ENCODE measurements around the gene EMP2. TPM values are rescaled to one million over a fixed set of nuclear protein-coding genes. Genes with fewer than 3 reads are reported as not detected.

The EMP2 gene
- total and polyA plus RNA-seq, 7 experiments from 2014 or later, result not detected

- Mint-ChIP-seq H3K9me3 (peaks cover 0 to 37% (median 19%) of the 10 kb centered on the region in 11 donors), H3K4me3 (no peak overlapping the region), H3K27me3 (no peaks in the 10 kb centered on the region), H3K36me3 (peaks cover 0 to 17% (median 3%) of the 10 kb centered on the region in 5 donors), H3K27ac (no peak overlapping the region), H3K4me1 (no peaks in the 10 kb centered on the region)
- Histone ChIP-seq H3K4me3 (ENCODE audit: low read length) (no peak overlapping the region), H3K27ac (ENCODE audit: low read depth, low read length) (no peak overlapping the region), H3K36me3 (ENCODE audit: control insufficient read depth in 2 of 3, insufficient read depth in 3 of 3, low read length in 3 of 3) (no peaks in the 10 kb centered on the region), H3K9me3 (ENCODE audit: control insufficient read depth in 2 of 3, low read length in 3 of 3) (peaks cover 0 to 12% (median 0%) of the 10 kb centered on the region in 3 experiments), H3K27me3 (ENCODE audit: control insufficient read depth in 2 of 2, insufficient read depth in 2 of 2, low read length in 2 of 2) (no peaks in the 10 kb centered on the region), H3K4me1 (ENCODE audit: control insufficient read depth in 2 of 2, insufficient read depth in 2 of 2, low read length in 2 of 2) (no peaks in the 10 kb centered on the region)
- ChIA-PET POLR2A (no interaction called here), CTCF (no interaction called here)
- ATAC-seq, result no peak
- intact Hi-C loops (cut with micrococcal nuclease), result loop anchor here in 1 of 2 donors (10.0 kb wide), 1 partner anchor 50 kb away; no protein-coding TSS in a partner anchor
- DNase-seq, result no peak
Measured at GRCh38 chr16:10495031-10495345, 85.4 kb downstream of the EMP2 start.

- H3K27ac ChIP-seq (ENCODE audit: low read depth, low read length), result no peak overlapping the region
- Mint-ChIP-seq H3K27me3 (no peaks in the 10 kb centered on the region), H3K36me3 (peaks cover 0 to 17% (median 3%) of the 10 kb centered on the region in 5 donors), H3K4me3 (no peak overlapping the region), H3K9me3 (peaks cover 0 to 37% (median 19%) of the 10 kb centered on the region in 11 donors), H3K4me1 (no peaks in the 10 kb centered on the region), H3K27ac (no peak overlapping the region)
- H3K27me3 ChIP-seq (ENCODE audit: control insufficient read depth in 2 of 2, insufficient read depth in 2 of 2, low read length in 2 of 2), result no peaks in the 10 kb centered on the region
- POLR2A ChIA-PET, result no interaction called here
- CTCF ChIA-PET, result no interaction called here
- H3K9me3 ChIP-seq (ENCODE audit: control insufficient read depth in 2 of 3, low read length in 3 of 3), result peaks cover 0 to 12% (median 0%) of the 10 kb centered on the region in 3 experiments
- DNase-seq, result no peak
- no peaks in the 10 kb centered on the region for H3K36me3 ChIP-seq (ENCODE audit: control insufficient read depth in 2 of 3, insufficient read depth in 3 of 3, low read length in 3 of 3)
- H3K4me1 ChIP-seq (ENCODE audit: control insufficient read depth in 2 of 2, insufficient read depth in 2 of 2, low read length in 2 of 2), result no peaks in the 10 kb centered on the region
- ATAC-seq, result no peak
- H3K4me3 ChIP-seq (ENCODE audit: low read length), result no peak overlapping the region
- intact Hi-C loops (cut with micrococcal nuclease), result loop anchor here in 1 of 2 donors (10.0 kb wide), 1 partner anchor 50 kb away; no protein-coding TSS in a partner anchor
Measured at GRCh38 chr16:10494343-10495030, 85.9 kb downstream of the EMP2 start.

GRCh38 chr16:10493276-10493675 lies 87.1 kb downstream of the EMP2 start:
- no peaks in the 10 kb centered on the region for H3K36me3 ChIP-seq (ENCODE audit: control insufficient read depth in 2 of 3, insufficient read depth in 3 of 3, low read length in 3 of 3)
- peaks cover 0 to 12% (median 0%) of the 10 kb centered on the region in 3 experiments for H3K9me3 ChIP-seq (ENCODE audit: control insufficient read depth in 2 of 3, low read length in 3 of 3)
- intact Hi-C loops (cut with micrococcal nuclease), result loop anchor here in 1 of 2 donors (10.0 kb wide), 1 partner anchor 48 kb away; no protein-coding TSS in a partner anchor
- Mint-ChIP-seq H3K4me1 (no peaks in the 10 kb centered on the region), H3K27me3 (no peaks in the 10 kb centered on the region), H3K9me3 (peaks cover 0 to 37% (median 20%) of the 10 kb centered on the region in 11 donors), H3K36me3 (peaks cover 0 to 17% (median 4%) of the 10 kb centered on the region in 5 donors), H3K27ac (no peak overlapping the region), H3K4me3 (no peak overlapping the region)
- no peak for ATAC-seq
- H3K4me1 ChIP-seq (ENCODE audit: control insufficient read depth in 2 of 2, insufficient read depth in 2 of 2, low read length in 2 of 2), result no peaks in the 10 kb centered on the region
- no peak for DNase-seq
- POLR2A ChIA-PET, result no interaction called here
- no peak overlapping the region for H3K27ac ChIP-seq (ENCODE audit: low read depth, low read length)
- H3K4me3 ChIP-seq (ENCODE audit: low read length), result no peak overlapping the region
- H3K27me3 ChIP-seq (ENCODE audit: control insufficient read depth in 2 of 2, insufficient read depth in 2 of 2, low read length in 2 of 2), result no peaks in the 10 kb centered on the region
- CTCF ChIA-PET, result no interaction called here

- H3K36me3 ChIP-seq (ENCODE audit: control insufficient read depth in 2 of 3, insufficient read depth in 3 of 3, low read length in 3 of 3), result no peaks in the 10 kb centered on the region
- no peak for ATAC-seq
- ChIA-PET POLR2A (interaction anchor here (0.6 kb wide), 1 partner anchor 33 kb away, joined by 3 read pairs; no protein-coding TSS in a partner anchor), CTCF (no interaction called here)
- Mint-ChIP-seq H3K27me3 (peaks cover 0 to 3% (median 0%) of the 10 kb centered on the region in 5 donors), H3K4me1 (no peaks in the 10 kb centered on the region), H3K9me3 (peaks cover 6 to 45% (median 25%) of the 10 kb centered on the region in 11 donors), H3K36me3 (peaks cover 7 to 18% (median 10%) of the 10 kb centered on the region in 5 donors), H3K27ac (no peak overlapping the region), H3K4me3 (no peak overlapping the region)
- intact Hi-C loops (cut with micrococcal nuclease), result loop anchor here in 1 of 2 donors (10.0 kb wide), 1 partner anchor 45 kb away; no protein-coding TSS in a partner anchor
- no peaks in the 10 kb centered on the region for H3K4me1 ChIP-seq (ENCODE audit: control insufficient read depth in 2 of 2, insufficient read depth in 2 of 2, low read length in 2 of 2)
- no peak overlapping the region for H3K4me3 ChIP-seq (ENCODE audit: low read length)
- DNase-seq, result no peak
- peaks cover 0 to 16% (median 7%) of the 10 kb centered on the region in 3 experiments for H3K9me3 ChIP-seq (ENCODE audit: control insufficient read depth in 2 of 3, low read length in 3 of 3)
- H3K27ac ChIP-seq (ENCODE audit: low read depth, low read length), result no peak overlapping the region
- no peaks in the 10 kb centered on the region for H3K27me3 ChIP-seq (ENCODE audit: control insufficient read depth in 2 of 2, insufficient read depth in 2 of 2, low read length in 2 of 2)
Measured at GRCh38 chr16:10490141-10490540, 90.3 kb downstream of the EMP2 start.

GRCh38 chr16:10485698-10486382 lies 94.6 kb downstream of the EMP2 start:
- peaks cover 9 to 62% (median 23%) of the 10 kb centered on the region in 11 donors for H3K9me3 Mint-ChIP-seq
- Histone ChIP-seq H3K4me3 (ENCODE audit: low read length) (no peak overlapping the region), H3K27ac (ENCODE audit: low read depth, low read length) (no peak overlapping the region), H3K27me3 (ENCODE audit: control insufficient read depth in 2 of 2, insufficient read depth in 2 of 2, low read length in 2 of 2) (no peaks in the 10 kb centered on the region), H3K36me3 (ENCODE audit: control insufficient read depth in 2 of 3, insufficient read depth in 3 of 3, low read length in 3 of 3) (peaks cover 0 to 19% (median 0%) of the 10 kb centered on the region in 3 experiments), H3K9me3 (ENCODE audit: control insufficient read depth in 2 of 3, low read length in 3 of 3) (peaks cover 0 to 43% (median 0%) of the 10 kb centered on the region in 3 experiments), H3K4me1 (ENCODE audit: control insufficient read depth in 2 of 2, insufficient read depth in 2 of 2, low read length in 2 of 2) (no peaks in the 10 kb centered on the region)
- ATAC-seq, result no peak
- no peaks in the 10 kb centered on the region for H3K4me1 Mint-ChIP-seq
- CTCF ChIA-PET, result no interaction called here
- peak overlapping the region in 1 of 9 donors; percentile 22 for H3K27ac Mint-ChIP-seq
- peaks cover 5 to 46% (median 33%) of the 10 kb centered on the region in 5 donors for H3K36me3 Mint-ChIP-seq
- POLR2A ChIA-PET, result no interaction called here
- intact Hi-C loops (cut with micrococcal nuclease), result no loop called here
- H3K27me3 Mint-ChIP-seq, result peaks cover 0 to 3% (median 0%) of the 10 kb centered on the region in 5 donors
- H3K4me3 Mint-ChIP-seq, result no peak overlapping the region
- no peak for DNase-seq

- Histone ChIP-seq H3K4me3 (ENCODE audit: low read length) (no peak overlapping the region), H3K27ac (ENCODE audit: low read depth, low read length) (no peak overlapping the region), H3K27me3 (ENCODE audit: control insufficient read depth in 2 of 2, insufficient read depth in 2 of 2, low read length in 2 of 2) (no peaks in the 10 kb centered on the region), H3K9me3 (ENCODE audit: control insufficient read depth in 2 of 3, low read length in 3 of 3) (peaks cover 0 to 43% (median 0%) of the 10 kb centered on the region in 3 experiments), H3K4me1 (ENCODE audit: control insufficient read depth in 2 of 2, insufficient read depth in 2 of 2, low read length in 2 of 2) (no peaks in the 10 kb centered on the region), H3K36me3 (ENCODE audit: control insufficient read depth in 2 of 3, insufficient read depth in 3 of 3, low read length in 3 of 3) (peaks cover 0 to 25% (median 0%) of the 10 kb centered on the region in 3 experiments)
- Mint-ChIP-seq H3K27ac (no peak overlapping the region), H3K4me3 (no peak overlapping the region), H3K9me3 (peaks cover 9 to 69% (median 26%) of the 10 kb centered on the region in 11 donors), H3K36me3 (peaks cover 5 to 53% (median 40%) of the 10 kb centered on the region in 5 donors), H3K4me1 (no peaks in the 10 kb centered on the region), H3K27me3 (peaks cover 0 to 3% (median 0%) of the 10 kb centered on the region in 5 donors)
- intact Hi-C loops (cut with micrococcal nuclease), result no loop called here
- ATAC-seq (no peak), DNase-seq (no peak)
- POLR2A ChIA-PET, result interaction anchor here (0.7 kb wide), 1 partner anchor 13 kb away, joined by 3 read pairs; no protein-coding TSS in a partner anchor
- CTCF ChIA-PET, result no interaction called here
Measured at GRCh38 chr16:10485159-10485558, 95.2 kb downstream of the EMP2 start.

All from naive thymus-derived CD4-positive, alpha-beta T cell (primary cell).